NCI-H1048 (cell line): ENCODE data around the gene ZNRF2.
"Not testable (repeated sequence)": the region's sequence is repeated elsewhere in the genome, so short reads cannot be mapped to it uniquely, and the experiment has no call there.

Source experiments
- DNase-seq: peaks from one replicate; lab custom pipeline; 2025; lab: John Stamatoyannopoulos, UW

ZNRF2 gene

DNA sequence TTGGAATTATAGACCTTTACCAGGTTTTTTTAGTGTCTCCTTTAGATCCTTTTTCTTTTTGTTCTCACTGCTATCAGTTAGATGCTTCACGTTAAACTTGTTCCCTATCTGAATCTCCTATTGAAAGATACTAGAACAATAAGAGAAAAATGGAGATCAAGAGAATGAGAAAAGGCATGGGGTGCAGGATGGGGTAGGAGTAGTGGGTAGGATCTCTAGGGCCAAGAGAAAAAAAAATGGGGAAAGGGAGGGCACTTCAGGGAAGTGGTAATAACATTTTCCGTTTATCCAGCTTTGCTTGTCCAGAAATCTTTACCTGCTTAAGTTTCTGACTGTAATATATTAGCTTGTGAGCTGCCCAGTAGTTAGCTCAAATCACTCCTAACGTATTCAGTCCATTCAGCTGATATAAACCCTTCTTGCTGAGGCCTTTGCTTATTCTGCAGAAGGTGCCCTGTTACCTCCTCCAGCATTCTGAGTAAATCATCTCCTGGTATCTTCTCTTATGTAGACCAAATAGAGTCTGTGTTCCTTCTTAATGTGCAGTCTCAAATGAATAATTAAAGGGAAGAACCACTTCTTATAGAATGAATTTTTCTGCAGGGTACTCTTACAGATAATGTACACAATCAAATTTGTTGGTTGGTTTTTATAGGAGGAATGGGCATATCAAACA lies 69.7 kb downstream of the ZNRF2 start:
- no peak for DNase-seq

DNA sequence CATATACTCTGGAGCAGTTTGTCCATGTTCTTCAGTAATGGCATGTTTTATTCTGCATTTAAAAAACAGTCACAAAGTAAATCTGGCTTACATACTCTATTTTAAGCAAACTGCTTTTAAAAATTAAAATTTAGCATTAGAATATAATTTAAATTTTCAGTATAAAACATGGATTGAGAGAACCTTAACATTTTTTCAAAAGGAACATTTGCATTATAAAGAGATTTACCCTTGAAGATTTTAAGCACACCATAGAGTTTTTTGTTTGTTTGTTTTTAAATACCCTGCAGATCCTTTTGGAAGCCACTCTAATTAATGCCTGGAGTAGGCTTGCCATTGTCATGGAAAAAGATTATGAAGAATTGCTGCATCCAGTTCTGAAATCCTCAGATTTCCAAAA lies 70.4 kb downstream of the ZNRF2 start:
- no peak for DNase-seq

DNA sequence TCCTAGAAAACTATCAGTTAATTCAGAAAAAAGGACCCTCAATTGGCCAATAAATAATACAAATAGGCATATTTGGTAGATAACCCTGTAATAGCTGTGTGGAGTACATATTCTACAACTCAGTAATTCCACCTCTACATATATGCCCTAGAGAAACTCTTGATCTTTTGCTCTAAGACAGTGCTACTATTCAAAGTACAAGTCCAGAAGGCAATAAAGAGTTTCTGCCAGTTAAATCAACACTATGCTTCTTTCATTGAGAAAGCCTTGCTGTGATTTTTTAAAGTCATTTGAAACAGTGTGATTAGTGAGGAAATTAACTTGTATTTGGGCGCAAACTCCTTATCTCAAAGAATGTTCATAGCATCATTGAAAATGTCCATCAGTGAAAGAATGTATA lies 75.6 kb downstream of the ZNRF2 start:
- no peak for DNase-seq

DNA sequence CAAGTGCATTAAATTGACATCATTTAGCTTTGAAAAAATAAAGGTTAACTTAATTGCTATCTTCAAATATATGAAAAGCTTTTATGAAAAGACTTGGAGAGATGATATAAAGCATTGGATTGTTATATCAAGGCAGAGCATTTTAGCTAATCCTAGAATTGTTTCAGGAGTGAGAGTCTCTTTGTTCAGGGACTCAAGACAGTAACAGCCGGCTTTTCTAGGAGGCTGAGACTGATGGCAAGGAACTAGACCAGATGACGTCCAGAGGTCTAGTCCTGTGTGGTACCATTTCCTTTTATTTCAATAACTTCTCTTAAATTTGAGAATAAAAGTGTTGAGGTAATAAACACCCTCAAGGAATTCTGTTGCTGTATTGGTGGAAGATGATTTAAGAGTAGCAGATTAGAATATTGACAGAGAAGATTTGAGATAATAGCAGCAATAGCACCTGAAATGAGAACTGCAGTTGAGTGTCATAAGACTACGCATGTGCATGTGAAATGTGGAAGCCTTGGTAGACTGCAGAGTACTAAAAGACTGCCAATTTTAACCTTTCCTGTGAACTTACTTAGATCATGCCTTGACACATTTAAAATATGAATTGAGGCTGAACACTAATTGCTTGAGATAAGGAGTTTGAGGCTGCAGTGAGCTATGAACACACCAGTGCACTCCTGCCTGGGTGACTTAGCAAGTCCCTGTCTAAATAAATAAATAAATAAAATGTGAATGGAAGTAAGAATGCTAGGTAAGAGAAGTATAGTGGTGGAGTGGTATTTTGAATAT lies 79.6 kb downstream of the ZNRF2 start:
- DNase-seq = no peak

DNA sequence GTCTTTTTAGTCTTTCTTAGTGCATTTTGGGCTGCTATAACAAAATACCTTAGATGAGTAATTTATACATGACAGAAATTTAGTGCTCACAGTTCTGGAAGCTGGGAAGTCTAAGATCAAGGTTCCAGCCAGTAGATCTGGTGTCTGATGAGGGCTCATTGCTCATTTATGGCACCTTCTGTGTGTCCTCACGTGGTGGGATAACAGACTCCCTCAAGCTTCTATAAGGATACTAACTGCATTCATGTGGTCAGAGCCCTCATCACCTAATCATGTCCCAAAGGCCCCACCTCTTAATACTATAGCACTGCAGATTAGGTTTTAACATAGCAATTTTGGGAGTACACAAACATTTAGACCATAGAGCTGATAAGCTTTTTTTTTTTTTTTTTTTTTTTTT lies 80.4 kb downstream of the ZNRF2 start:
- DNase-seq = no peak

- DNase-seq = no peak
These were observed 81.2 kb downstream of the ZNRF2 start for GRCh38 chr7:30365621-30366020.

- no peak for DNase-seq
These were observed 82.2 kb downstream of the ZNRF2 start for GRCh38 chr7:30366606-30367005.

GRCh38 chr7:30367561-30367960 lies 83.2 kb downstream of the ZNRF2 start:
- no peak for DNase-seq

GRCh38 chr7:30369879-30370278 lies 85.5 kb downstream of the ZNRF2 start:
- no peak for DNase-seq

GRCh38 chr7:30371321-30371720 lies 86.9 kb downstream of the ZNRF2 start:
- DNase-seq = no peak

DNA sequence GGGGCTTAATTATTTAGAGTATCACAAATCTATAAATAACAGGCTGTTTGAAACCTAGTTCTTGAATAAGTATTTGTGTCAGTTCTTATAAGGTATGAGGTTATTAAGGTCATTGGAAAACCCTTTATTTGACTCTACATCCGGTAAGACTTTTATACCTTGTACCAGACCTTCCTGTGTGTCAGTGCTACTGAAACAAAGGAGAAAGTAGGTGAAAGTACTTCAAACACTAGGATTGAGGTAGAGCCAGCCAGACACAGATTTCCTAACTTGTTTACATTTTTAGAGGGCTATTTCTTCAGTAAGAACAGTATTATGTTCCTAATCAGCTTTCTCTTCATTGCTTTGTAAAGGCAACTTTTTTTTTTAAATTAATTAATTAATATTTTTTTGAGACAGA lies 93.9 kb downstream of the ZNRF2 start:
- no peak for DNase-seq

DNA sequence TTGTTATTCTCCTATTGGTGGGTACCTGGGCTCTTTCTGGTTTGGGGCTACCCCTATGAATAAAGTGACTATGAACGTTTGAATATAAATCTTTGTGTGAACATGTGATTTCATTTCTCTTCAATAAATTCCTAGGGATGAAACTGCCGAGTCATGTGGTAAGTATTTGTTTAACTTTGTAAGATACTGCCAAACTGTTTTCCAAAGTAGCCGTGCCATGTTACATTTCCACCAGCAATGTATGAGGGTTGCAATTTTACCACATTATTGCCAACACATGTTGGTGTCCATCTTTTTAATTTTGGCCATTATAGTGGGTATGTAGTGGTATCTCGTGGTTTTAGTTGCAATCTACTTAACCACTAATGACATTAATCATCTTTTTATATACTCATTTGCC lies 94.7 kb downstream of the ZNRF2 start:
- no peak for DNase-seq

GRCh38 chr7:30379741-30380140 lies 95.3 kb downstream of the ZNRF2 start:
- no peak for DNase-seq

- DNase-seq = no peak
These were observed 95.9 kb downstream of the ZNRF2 start for GRCh38 chr7:30380294-30380693.

- not testable (repeated sequence) for DNase-seq
These were observed 96.4 kb downstream of the ZNRF2 start for GRCh38 chr7:30380824-30381223.

DNA sequence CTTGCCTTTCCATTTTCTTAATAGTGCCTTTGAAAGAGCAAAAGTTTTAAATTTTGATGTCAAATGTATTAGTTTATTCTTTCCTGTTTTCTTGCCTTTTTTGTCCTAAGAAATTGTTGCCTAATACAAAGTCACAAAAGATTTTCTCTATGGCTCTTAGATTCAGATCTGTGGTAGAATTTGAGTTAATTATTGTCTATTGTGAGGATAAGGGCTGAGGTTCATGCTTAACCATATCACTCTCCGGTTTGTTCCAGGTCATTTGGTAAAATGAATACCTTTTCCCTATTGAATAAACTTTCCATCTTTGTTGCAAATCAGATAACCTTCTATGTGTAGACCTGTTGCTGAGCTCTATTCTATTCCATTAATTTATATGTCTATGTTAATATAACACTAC lies 98.2 kb downstream of the ZNRF2 start:
- DNase-seq = no peak

- DNase-seq = no peak
These were observed 105.4 kb downstream of the ZNRF2 start for GRCh38 chr7:30389791-30390190.

DNA sequence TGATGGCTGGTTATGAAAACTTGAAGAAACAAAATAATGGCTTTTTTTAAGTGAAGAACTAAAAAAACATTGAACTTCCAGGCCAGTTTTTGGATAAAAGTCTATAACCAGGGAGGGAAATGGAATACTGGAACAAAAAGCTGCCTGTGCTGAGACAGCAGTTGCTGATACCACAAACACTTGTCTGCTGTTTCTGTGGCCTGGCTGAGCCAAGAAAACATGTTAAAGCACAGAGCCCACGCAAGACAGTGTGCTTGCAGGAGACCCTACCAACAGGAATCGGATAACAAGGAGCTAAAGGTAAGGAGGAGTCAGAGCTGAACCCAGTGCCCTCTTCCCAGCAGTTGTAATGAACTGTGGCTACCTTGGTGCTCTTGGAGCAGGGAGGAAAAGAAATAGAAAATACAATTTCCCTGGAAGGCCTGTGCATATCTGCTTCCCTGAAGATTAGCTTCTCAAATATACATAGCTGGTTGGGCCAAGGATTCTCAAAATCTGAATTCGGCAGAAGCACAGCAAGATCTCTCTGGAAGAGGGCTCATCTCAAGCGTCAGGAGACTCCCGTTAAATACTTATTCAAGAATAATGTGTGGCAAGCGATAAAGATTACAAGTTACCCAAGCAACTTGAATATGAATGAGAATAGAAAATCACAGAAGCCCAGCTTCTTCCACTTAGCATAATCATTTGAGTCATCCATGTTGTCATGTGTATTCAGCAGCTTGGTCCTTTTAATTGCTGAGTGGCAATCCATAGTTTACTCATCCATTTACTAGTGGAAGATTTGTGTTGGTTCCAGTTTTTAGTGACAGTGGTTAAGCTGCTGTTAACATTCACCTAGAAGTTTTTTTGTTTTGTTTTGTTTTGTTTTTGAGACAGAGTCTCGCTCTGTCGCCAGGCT lies 106.6 kb downstream of the ZNRF2 start:
- DNase-seq = no peak

GRCh38 chr7:30391806-30392205 lies 107.4 kb downstream of the ZNRF2 start:
- no peak for DNase-seq

- no peak for DNase-seq
These were observed 111.3 kb downstream of the ZNRF2 start for GRCh38 chr7:30395676-30396075.

GRCh38 chr7:30396389-30396788 lies 112.0 kb downstream of the ZNRF2 start:
- DNase-seq = no peak

GRCh38 chr7:30403477-30403876 lies 119.1 kb downstream of the ZNRF2 start:
- DNase-seq = no peak

DNA sequence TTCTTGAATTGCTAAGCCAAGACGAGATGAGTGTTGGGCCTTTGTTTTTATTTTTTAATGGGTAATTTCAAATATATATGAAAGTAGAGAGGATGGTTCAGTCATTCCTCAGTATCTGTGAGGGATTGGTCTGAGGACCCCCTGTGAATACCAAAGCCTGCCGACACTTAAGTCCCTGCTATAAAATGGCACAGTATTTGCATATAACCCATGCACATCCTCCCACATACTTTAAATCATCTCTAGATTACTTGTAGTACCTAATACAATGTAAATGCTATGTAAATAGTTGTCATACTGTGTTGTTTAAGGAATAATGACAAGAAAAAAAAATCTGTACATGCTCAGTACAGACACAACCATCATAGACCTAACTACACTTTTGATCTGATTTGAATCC lies 120.8 kb downstream of the ZNRF2 start:
- no peak for DNase-seq
